GM12878 (cell line): ENCODE data around the gene MAPT. TPM values are rescaled to one million over a fixed set of nuclear protein-coding genes. Genes with fewer than 3 reads are reported as not detected.

Experiments used
- ATAC-seq: fragments of 200-7000 bp; cut with Tn5 transposase; 3 replicates; pipeline ENCODE4 v1.9.1; 2020; ENCODE audit warnings: mild to moderate bottlenecking, moderate library complexity
- BruUV-seq: library from RNA; stranded (reverse); fragments of 400-500 nt; replicated peaks from 2 replicates; lab custom pipeline; 2021; lab: Mats Ljungman, UMichigan
- CTCF ChIA-PET: fragments of 300-600 bp; sonication (Branson Sonifier 250); formaldehyde crosslinking; extraction: SDS; loops from one replicate; lab custom pipeline; 2021; ENCODE audit warnings: inconsistent platforms; lab: Yijun Ruan, JAX
- POLR2A ChIA-PET: fragments of 350-600 bp; formaldehyde crosslinking; extraction: SDS; loops from one replicate; lab custom pipeline; 2021; ENCODE audit warnings: inconsistent platforms; lab: Charles Lee
- RAD21 ChIA-PET: fragments of 300-600 bp; sonication (Branson Sonifier 250); formaldehyde crosslinking; loops from one replicate; lab custom pipeline; 2023; ENCODE audit warnings: antibody characterized with exemption; ENCODE audit not compliant: unreplicated experiment; lab: Charles Lee
- SMC1A ChIA-PET: fragments of 300-600 bp; sonication (Branson Sonifier 250); formaldehyde crosslinking; loops from one replicate; lab custom pipeline; 2023; ENCODE audit not compliant: unreplicated experiment, uncharacterized antibody; lab: Charles Lee
- DNase-seq: peaks from one replicate; pipeline ENCODE4 v3.0.0-alpha.2; 2011; ENCODE audit warnings: low read depth, low spot score
- FAIRE-seq: peaks from 3 replicates; lab custom pipeline; 2011; peaks lifted over from hg19 to GRCh38; lab: Jason Lieb, UNC
- H2AFZ ChIP-seq: 2 replicates; pipeline ENCODE4 v1.6.0; 2011; ENCODE audit warnings: low read depth, low read length, control low read depth; ENCODE audit not compliant: control insufficient read depth
- H3K27ac ChIP-seq: 2 replicates; pipeline ENCODE4 v1.5.1; 2011; ENCODE audit warnings: control low read depth; ENCODE audit not compliant: control insufficient read depth, insufficient read depth
- H3K27me3 ChIP-seq, 2 experiments: replicated peaks in 1 of 2; 2 replicates each; pipeline versions ENCODE4 v1.6.0 to v1.6.1; 2011; ENCODE audit warnings: low read length in 1 of 2; ENCODE audit not compliant: control insufficient read depth in 2 of 2, insufficient read depth in 2 of 2
- H3K36me3 ChIP-seq, 2 experiments: 2 replicates each; pipeline ENCODE4 v1.5.1; 2011; ENCODE audit warnings: low read length in 1 of 2; ENCODE audit not compliant: control insufficient read depth in 2 of 2, insufficient read depth in 2 of 2
- H3K4me1 ChIP-seq: 2 replicates; pipeline ENCODE4 v1.6.1; 2011; ENCODE audit warnings: mild to moderate bottlenecking, low read length, moderate library complexity, mixed read lengths; ENCODE audit not compliant: control insufficient read depth, insufficient read depth
- H3K4me2 ChIP-seq: 2 replicates; pipeline ENCODE4 v1.6.0; 2011; ENCODE audit warnings: control low read depth; ENCODE audit not compliant: control insufficient read depth, insufficient read depth
- H3K4me3 ChIP-seq: fragments of 200-600 bp; sonication (generic); 2 replicates; pipeline ENCODE4 v1.5.1; 2016
- H3K79me2 ChIP-seq: 2 replicates; pipeline ENCODE4 v1.6.0; 2011; ENCODE audit warnings: low read length; ENCODE audit not compliant: control insufficient read depth, insufficient read depth
- H3K9ac ChIP-seq: 2 replicates; pipeline ENCODE4 v1.8.0; 2011; ENCODE audit warnings: low read length, control low read depth, mixed read lengths; ENCODE audit not compliant: control insufficient read depth, insufficient read depth
- H3K9me3 ChIP-seq: replicated peaks from 3 replicates; pipeline ENCODE4 v1.5.1; 2011; ENCODE audit warnings: mild to moderate bottlenecking, low read length; ENCODE audit not compliant: control insufficient read depth, insufficient read depth
- H4K20me1 ChIP-seq: 2 replicates; pipeline ENCODE4 v1.6.0; 2011; ENCODE audit not compliant: control insufficient read depth, insufficient read depth
- CHD2 ChIP-seq: IDR thresholded peaks from 2 replicates; pipeline ENCODE4 v1.6.1; 2011; ENCODE audit warnings: low read depth, low read length, improper control_type of control experiment, borderline replicate concordance
- DPF2 ChIP-seq: fragments of 450-650 bp; IDR thresholded peaks from 2 replicates; pipeline ENCODE4 v1.6.1; 2017; ENCODE audit warnings: mild to moderate bottlenecking
- FOXK2 ChIP-seq: fragments of 450-650 bp; IDR thresholded peaks from 2 replicates; pipeline ENCODE4 v1.6.1; 2017; ENCODE audit warnings: mild to moderate bottlenecking, moderate library complexity
- IRF4 ChIP-seq: IDR thresholded peaks from 2 replicates; pipeline ENCODE4 v1.6.1; 2011; ENCODE audit warnings: low read depth, low read length
- JUND ChIP-seq: IDR thresholded peaks from 2 replicates; pipeline ENCODE4 v1.6.1; 2012; ENCODE audit warnings: low read depth, mild to moderate bottlenecking, low read length, improper control_type of control experiment, moderate library complexity
- MTA3 ChIP-seq: IDR thresholded peaks from 2 replicates; pipeline ENCODE4 v1.6.1; 2012; ENCODE audit warnings: low read length, inconsistent platforms, borderline replicate concordance
- NR2C1 ChIP-seq: fragments of 450-650 bp; IDR thresholded peaks from 2 replicates; pipeline ENCODE4 v1.6.1; 2017; ENCODE audit warnings: antibody characterized with exemption, mild to moderate bottlenecking, moderate library complexity
- RB1 ChIP-seq: fragments of 450-650 bp; formaldehyde crosslinking; IDR thresholded peaks from 2 replicates; pipeline ENCODE4 v1.6.1; 2017; ENCODE audit warnings: mild to moderate bottlenecking, borderline replicate concordance
- SUZ12 ChIP-seq: fragments of 200-600 bp; sonication (generic); IDR thresholded peaks from one replicate; pipeline ENCODE4 v1.6.1; 2018; ENCODE audit warnings: antibody characterized with exemption, mild to moderate bottlenecking; ENCODE audit not compliant: unreplicated experiment
- WGBS: methylation state at CpG from one replicate; pipeline ENCODE4 v1.1.6; 2016; ENCODE audit warnings: low lambda C conversion rate; ENCODE audit not compliant: insufficient replicate concordance, insufficient coverage; ENCODE audit errors: missing lambda C conversion rate; 5-methylcytosine and 5-hydroxymethylcytosine counted together
- in situ Hi-C: fragments of 300-500 bp; cut with MboI; formaldehyde crosslinking; loops from 9 replicates; pipeline ENCODE4 v1.14.3; 2018; ENCODE audit warnings: mixed read lengths
- intact Hi-C: fragments of 100-400 bp; cut with micrococcal nuclease; formaldehyde crosslinking; loops from one replicate; pipeline ENCODE4 v1.14.2; 2022; ENCODE audit not compliant: unreplicated experiment
- polyA plus RNA-seq, 11 experiments: library from polyadenylated mRNA; depleted of rRNA in 4 of 11; unstranded in 6 of 11; stranded (reverse) in 5 of 11; fragments of >200 nt; fragmentation: Nextera tagmentation in 4 of 11; fragmentation: Illumina TruSeq in 1 of 11; extraction: Ambion mirVana in 4 of 11; extraction: Trizol in 1 of 11; gene quantifications; 1 replicate in 1 of 11; 2 replicates in 10 of 11; pipeline versions ENCODE4 v1.2.1 to v1.2.3, GENCODE V29; 2011 to 2016; ENCODE audit warnings: inconsistent platforms in 2 of 11, missing spikeins in 2 of 11, low read depth in 1 of 11
- total RNA-seq, 4 experiments: library from RNA; depleted of rRNA in 3 of 4; stranded (reverse); fragments of >200 nt in 3 of 4; fragmentation: Illumina TruSeq in 1 of 4; extraction: Trizol in 1 of 4; gene quantifications; 2 replicates each; pipeline versions ENCODE4 v1.2.1 to v1.2.3, GENCODE V29; 2013 to 2021
- TF ChIP-seq, protein P1 (sequence below): fragments of 450-650 bp; conservative IDR thresholded peaks from 2 replicates; pipeline ENCODE4 v1.6.1; 2017; ENCODE audit warnings: mild to moderate bottlenecking, moderate library complexity
- TF ChIP-seq, protein P2 (sequence below): fragments of 450-650 bp; IDR thresholded peaks from 2 replicates; pipeline ENCODE4 v1.6.1; 2017; ENCODE audit warnings: antibody characterized with exemption, mild to moderate bottlenecking, moderate library complexity

The MAPT gene
- total and polyA plus RNA-seq, 10 of the 15 experiments (the other 5 are each of a cell fraction or from before 2014, with no cell fraction given): under 0.01 to 0.05 (median 0.03) TPM; not detected in 7

DNA sequence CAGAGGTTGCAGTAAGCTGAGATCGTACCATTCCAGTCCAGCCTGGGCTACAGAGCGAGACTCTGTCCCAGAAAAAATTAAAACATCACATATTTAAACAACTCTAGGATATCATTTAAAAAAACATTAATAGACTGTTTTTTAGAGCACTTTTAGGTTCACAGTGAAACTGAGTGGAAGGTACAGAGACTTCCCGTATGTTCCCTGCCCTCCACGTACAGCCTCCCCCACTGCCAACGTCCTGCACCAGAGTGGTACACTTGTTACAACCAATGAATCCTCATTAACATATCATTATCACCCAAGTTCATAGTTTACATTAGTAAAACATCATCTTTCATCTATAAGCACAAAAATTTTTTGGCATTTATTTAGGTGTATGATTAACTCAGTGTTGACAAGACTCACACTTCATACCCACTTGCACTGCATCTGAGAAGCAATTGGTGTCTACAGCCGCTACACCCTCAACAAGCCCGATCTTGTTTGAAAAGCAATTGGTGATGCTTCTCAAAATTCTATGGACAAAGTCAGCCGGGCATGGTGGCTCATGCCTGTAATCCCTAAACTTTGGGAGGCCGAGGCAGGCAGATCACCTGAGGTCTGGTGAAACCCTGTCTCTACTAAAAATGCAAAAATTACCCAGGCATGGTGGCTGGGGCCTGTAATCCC, 64.8 kb downstream of the MAPT start:
- RAD21 ChIA-PET: no interaction called here
- Histone ChIP-seq H3K4me2 (no peak overlapping the region), H3K79me2 (no peaks in the 10 kb centered on the region), H2AFZ (no peak overlapping the region), H4K20me1 (no peaks in the 10 kb centered on the region), H3K9me3 (no peaks in the 10 kb centered on the region), H3K4me3 (no peak overlapping the region), H3K9ac (no peak overlapping the region), H3K36me3 (no peaks in the 10 kb centered on the region), H3K27me3 (no peaks in the 10 kb centered on the region), H3K4me1 (no peaks in the 10 kb centered on the region), H3K27ac (no peak overlapping the region)
- 54% methylated on average over 9 of the region's 9 CpGs for WGBS
- TF ChIP-seq JUND (no peak), NR2C1 (no peak), DPF2 (no peak)
- POLR2A ChIA-PET: no interaction called here
- no TSS peak for BruUV-seq
- ATAC-seq (no peak), FAIRE-seq (no peak), DNase-seq (no peak)
- CTCF ChIA-PET: no interaction called here
- in situ Hi-C loops: no loop called here
- SMC1A ChIA-PET: no interaction called here
- intact Hi-C loops: no loop called here

DNA sequence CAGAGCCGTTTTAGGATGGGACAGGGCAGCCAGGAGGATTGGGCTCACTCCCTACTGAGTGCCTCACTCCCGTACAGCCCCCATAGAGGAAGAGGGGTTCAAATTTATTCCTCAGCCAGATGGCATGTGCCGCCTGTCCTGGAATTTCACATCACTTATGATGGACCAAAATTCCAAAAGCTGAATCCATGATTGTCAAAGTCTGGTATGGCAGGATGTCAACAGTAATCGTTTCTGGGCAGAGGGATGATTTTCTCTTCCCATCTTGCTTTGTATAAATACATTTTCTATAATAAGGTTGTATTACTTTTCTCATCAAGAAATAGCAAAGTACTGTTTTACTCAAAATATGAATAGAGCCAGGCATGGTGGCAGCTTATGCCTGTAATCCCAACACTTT, 66.0 kb downstream of the MAPT start:
- ATAC-seq (no peak), FAIRE-seq (no peak), DNase-seq (no peak)
- ChIA-PET RAD21 (no interaction called here), POLR2A (interaction anchor here (0.7 kb wide), 1 partner anchor 30 kb away, joined by 4 read pairs; no protein-coding TSS in a partner anchor), CTCF (no interaction called here), SMC1A (interaction anchor here (0.6 kb wide), 1 partner anchor 206 kb away, joined by 3 read pairs; no protein-coding TSS in a partner anchor)
- H3K79me2 ChIP-seq: no peaks in the 10 kb centered on the region
- intact Hi-C loops (no loop called here), in situ Hi-C loops (no loop called here)
- no peaks in the 10 kb centered on the region for H3K4me1 ChIP-seq
- H3K27me3 ChIP-seq: no peaks in the 10 kb centered on the region
- no TSS peak for BruUV-seq
- H4K20me1 ChIP-seq: no peaks in the 10 kb centered on the region
- no peaks in the 10 kb centered on the region for H3K9me3 ChIP-seq
- no peak overlapping the region for H3K4me2 ChIP-seq
- H3K9ac ChIP-seq: no peak overlapping the region
- 27% methylated on average over 4 of the region's 4 CpGs for WGBS
- no peak for TF ChIP-seq CHD2
- TF ChIP-seq RB1: no peak
- TF ChIP-seq, protein P1, sequence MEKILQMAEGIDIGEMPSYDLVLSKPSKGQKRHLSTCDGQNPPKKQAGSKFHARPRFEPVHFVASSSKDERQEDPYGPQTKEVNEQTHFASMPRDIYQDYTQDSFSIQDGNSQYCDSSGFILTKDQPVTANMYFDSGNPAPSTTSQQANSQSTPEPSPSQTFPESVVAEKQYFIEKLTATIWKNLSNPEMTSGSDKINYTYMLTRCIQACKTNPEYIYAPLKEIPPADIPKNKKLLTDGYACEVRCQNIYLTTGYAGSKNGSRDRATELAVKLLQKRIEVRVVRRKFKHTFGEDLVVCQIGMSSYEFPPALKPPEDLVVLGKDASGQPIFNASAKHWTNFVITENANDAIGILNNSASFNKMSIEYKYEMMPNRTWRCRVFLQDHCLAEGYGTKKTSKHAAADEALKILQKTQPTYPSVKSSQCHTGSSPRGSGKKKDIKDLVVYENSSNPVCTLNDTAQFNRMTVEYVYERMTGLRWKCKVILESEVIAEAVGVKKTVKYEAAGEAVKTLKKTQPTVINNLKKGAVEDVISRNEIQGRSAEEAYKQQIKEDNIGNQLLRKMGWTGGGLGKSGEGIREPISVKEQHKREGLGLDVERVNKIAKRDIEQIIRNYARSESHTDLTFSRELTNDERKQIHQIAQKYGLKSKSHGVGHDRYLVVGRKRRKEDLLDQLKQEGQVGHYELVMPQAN: no peak
- no peak for TF ChIP-seq IRF4
- TF ChIP-seq MTA3: no peak
- TF ChIP-seq, protein P2, sequence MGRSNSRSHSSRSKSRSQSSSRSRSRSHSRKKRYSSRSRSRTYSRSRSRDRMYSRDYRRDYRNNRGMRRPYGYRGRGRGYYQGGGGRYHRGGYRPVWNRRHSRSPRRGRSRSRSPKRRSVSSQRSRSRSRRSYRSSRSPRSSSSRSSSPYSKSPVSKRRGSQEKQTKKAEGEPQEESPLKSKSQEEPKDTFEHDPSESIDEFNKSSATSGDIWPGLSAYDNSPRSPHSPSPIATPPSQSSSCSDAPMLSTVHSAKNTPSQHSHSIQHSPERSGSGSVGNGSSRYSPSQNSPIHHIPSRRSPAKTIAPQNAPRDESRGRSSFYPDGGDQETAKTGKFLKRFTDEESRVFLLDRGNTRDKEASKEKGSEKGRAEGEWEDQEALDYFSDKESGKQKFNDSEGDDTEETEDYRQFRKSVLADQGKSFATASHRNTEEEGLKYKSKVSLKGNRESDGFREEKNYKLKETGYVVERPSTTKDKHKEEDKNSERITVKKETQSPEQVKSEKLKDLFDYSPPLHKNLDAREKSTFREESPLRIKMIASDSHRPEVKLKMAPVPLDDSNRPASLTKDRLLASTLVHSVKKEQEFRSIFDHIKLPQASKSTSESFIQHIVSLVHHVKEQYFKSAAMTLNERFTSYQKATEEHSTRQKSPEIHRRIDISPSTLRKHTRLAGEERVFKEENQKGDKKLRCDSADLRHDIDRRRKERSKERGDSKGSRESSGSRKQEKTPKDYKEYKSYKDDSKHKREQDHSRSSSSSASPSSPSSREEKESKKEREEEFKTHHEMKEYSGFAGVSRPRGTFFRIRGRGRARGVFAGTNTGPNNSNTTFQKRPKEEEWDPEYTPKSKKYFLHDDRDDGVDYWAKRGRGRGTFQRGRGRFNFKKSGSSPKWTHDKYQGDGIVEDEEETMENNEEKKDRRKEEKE: no peak
- no peak for TF ChIP-seq FOXK2
- TF ChIP-seq SUZ12: no peak
- H2AFZ ChIP-seq: no peak overlapping the region
- no peak overlapping the region for H3K4me3 ChIP-seq
- no peaks in the 10 kb centered on the region for H3K36me3 ChIP-seq
- no peak overlapping the region for H3K27ac ChIP-seq
